Peyer's patch (tissue), 4 donors: ENCODE data around the gene VAPA.

Experiments used
- POLR2A ChIP-seq, 2 donors: fragments of 450-650 bp; IDR thresholded peaks; one replicate each; pipeline ENCODE4 v1.5.1; 2017; ENCODE audit warnings: antibody characterized with exemption in 2 of 2, mild to moderate bottlenecking in 2 of 2, moderate library complexity in 2 of 2
- TF ChIP-seq, protein P1 (sequence below), 6 experiments: fragments of 450-650 bp in 4 of 6; fragments of 200-600 bp in 2 of 6; sonication (generic) in 1 of 6; IDR thresholded peaks; one replicate each; pipeline ENCODE4 v1.5.1; 2017 to 2019; ENCODE audit warnings: antibody characterized with exemption in 6 of 6, mild to moderate bottlenecking in 3 of 6, moderate library complexity in 1 of 6

DNA sequence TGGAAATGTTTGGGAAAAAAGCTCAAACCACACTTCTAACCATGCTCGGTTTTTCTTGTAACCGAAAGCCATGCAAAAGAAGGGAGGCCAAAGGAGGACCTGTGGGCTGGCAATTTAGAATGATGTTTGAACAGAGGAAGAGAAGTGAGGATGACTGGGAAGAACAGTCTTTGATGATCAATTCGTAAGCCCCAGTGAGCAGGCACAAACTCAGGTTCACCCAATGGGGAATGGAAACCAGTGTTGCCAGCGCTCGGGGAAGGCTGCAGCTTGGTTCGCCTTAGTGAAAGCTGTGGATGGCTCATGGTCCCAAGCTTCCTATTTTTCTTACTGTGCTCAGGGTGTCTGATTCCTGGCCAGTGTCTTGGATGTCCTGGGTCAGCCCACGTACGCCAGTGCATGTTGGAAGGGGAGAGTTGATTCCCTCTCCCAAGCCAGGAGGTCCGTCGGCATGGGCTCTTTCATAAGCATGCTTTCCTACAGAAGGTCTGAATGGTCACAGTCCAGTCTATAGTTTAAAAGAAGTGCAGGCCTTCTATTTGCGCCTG is 79.2 kb downstream of the VAPA start:
- TF ChIP-seq, protein P1, sequence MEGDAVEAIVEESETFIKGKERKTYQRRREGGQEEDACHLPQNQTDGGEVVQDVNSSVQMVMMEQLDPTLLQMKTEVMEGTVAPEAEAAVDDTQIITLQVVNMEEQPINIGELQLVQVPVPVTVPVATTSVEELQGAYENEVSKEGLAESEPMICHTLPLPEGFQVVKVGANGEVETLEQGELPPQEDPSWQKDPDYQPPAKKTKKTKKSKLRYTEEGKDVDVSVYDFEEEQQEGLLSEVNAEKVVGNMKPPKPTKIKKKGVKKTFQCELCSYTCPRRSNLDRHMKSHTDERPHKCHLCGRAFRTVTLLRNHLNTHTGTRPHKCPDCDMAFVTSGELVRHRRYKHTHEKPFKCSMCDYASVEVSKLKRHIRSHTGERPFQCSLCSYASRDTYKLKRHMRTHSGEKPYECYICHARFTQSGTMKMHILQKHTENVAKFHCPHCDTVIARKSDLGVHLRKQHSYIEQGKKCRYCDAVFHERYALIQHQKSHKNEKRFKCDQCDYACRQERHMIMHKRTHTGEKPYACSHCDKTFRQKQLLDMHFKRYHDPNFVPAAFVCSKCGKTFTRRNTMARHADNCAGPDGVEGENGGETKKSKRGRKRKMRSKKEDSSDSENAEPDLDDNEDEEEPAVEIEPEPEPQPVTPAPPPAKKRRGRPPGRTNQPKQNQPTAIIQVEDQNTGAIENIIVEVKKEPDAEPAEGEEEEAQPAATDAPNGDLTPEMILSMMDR (IDR thresholded peaks at IDR 0.05) = no peak
- TF ChIP-seq POLR2A (IDR thresholded peaks at IDR 0.05) = no peak
